Airway epithelial cell (primary cell): ENCODE data around the gene YWHAG. TPM values are rescaled to one million over a fixed set of nuclear protein-coding genes. Genes with fewer than 3 reads are reported as not detected.

Experiments
- total RNA-seq: library from RNA; depleted of rRNA; stranded (reverse); fragments of >200 nt; gene quantifications from 2 replicates; pipeline ENCODE4 v1.2.3, GENCODE V29; 2015

The YWHAG gene
- total RNA-seq, result 68.9 and 78.9 TPM in 2 replicates

GRCh38 chr7:76358481-76359110, at the start of gene YWHAG:
Gene YWHAG, minus strand, starts transcription at chr7:76358991. Its CDS starts 183 bp downstream, at chr7:76358808.

DNA sequence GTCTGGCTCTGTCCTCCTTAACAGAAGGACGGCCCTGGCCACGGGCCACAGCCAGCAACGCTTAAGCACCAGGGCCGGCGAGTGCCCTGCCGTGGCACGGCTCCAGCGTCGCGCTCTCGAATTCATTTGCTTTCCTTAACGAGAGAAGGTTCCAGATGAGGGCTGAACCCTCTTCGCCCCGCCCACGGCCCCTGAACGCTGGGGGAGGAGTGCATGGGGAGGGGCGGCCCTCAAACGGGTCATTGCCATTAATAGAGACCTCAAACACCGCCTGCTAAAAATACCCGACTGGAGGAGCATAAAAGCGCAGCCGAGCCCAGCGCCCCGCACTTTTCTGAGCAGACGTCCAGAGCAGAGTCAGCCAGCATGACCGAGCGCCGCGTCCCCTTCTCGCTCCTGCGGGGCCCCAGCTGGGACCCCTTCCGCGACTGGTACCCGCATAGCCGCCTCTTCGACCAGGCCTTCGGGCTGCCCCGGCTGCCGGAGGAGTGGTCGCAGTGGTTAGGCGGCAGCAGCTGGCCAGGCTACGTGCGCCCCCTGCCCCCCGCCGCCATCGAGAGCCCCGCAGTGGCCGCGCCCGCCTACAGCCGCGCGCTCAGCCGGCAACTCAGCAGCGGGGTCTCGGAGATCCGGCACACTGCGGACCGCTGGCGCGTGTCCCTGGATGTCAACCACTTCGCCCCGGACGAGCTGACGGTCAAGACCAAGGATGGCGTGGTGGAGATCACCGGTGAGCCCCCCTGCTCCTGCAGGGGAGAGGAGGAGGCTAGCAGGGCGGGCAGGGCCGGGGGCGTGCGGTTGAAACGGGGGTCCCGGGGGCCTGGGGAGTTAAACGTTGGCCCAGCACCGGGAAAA, 56.2 kb downstream of the YWHAG start, which contains the start of gene HSPB1:
Gene HSPB1, plus strand, starts transcription at position 327 of the 855 bp plus-strand sequence. Its CDS starts 40 bp downstream, at position 367.

Other genes starting within 250 kb of the YWHAG start
- 0.19 and 0.85 TPM in 2 replicates for gene SRRM3, start 157.1 kb downstream of the YWHAG start, total RNA-seq
- gene HSPB1, start 56.3 kb downstream of the YWHAG start, total RNA-seq, result 1,619 and 1,931 TPM in 2 replicates
- 3.9 and 4.3 TPM in 2 replicates for gene SSC4D, start 50.7 kb upstream of the YWHAG start, total RNA-seq
- 2.5 and 9.3 TPM in 2 replicates for gene ZP3, start 66.0 kb upstream of the YWHAG start, total RNA-seq
- 31.3 and 45.6 TPM in 2 replicates for gene DTX2, start 102.7 kb upstream of the YWHAG start, total RNA-seq
- gene UPK3B, start 151.6 kb upstream of the YWHAG start, total RNA-seq, result 1.6 and 3.0 TPM in 2 replicates
- 0.05 TPM in 1 of 2 replicates, not detected in the other for gene SPDYE16, start 184.3 kb upstream of the YWHAG start, total RNA-seq